KMS-11 (cell line): ENCODE data around the gene APOL3.

Source experiments
- H2AFZ ChIP-seq: fragments of 200-600 bp; sonication (generic); 2 replicates; pipeline ENCODE4 v1.6.1; 2016; ENCODE audit warnings: antibody characterized with exemption, mixed run types, low read depth
- H3K27ac ChIP-seq: fragments of 200-600 bp; sonication (generic); 2 replicates; pipeline ENCODE4 v1.6.1; 2016; ENCODE audit warnings: mild to moderate bottlenecking, mixed run types
- H3K27me3 ChIP-seq: fragments of 200-600 bp; sonication (generic); 2 replicates; pipeline ENCODE4 v1.6.1; 2017; ENCODE audit warnings: mild to moderate bottlenecking, low read depth, mixed run types, moderate library complexity; ENCODE audit not compliant: insufficient read depth
- H3K36me3 ChIP-seq: fragments of 200-600 bp; sonication (generic); 2 replicates; pipeline ENCODE4 v1.6.1; 2017; ENCODE audit warnings: mild to moderate bottlenecking, mixed run types; ENCODE audit not compliant: insufficient read depth
- H3K4me1 ChIP-seq: fragments of 200-600 bp; sonication (generic); 2 replicates; pipeline ENCODE4 v1.6.1; 2016; ENCODE audit warnings: mild to moderate bottlenecking, low read depth, mixed run types; ENCODE audit not compliant: poor library complexity, severe bottlenecking
- H3K4me2 ChIP-seq: fragments of 200-600 bp; sonication (generic); 2 replicates; pipeline ENCODE4 v1.7.0; 2016; ENCODE audit warnings: mild to moderate bottlenecking, mixed run types
- H3K4me3 ChIP-seq: fragments of 200-600 bp; sonication (generic); IDR thresholded peaks from 2 replicates; pipeline ENCODE4 v1.6.1; 2017; ENCODE audit warnings: low read depth, low read length, mixed read lengths; ENCODE audit not compliant: insufficient read depth
- H3K79me2 ChIP-seq: fragments of 200-600 bp; sonication (generic); 2 replicates; pipeline ENCODE4 v1.6.1; 2016; ENCODE audit warnings: low read depth, mixed run types; ENCODE audit not compliant: insufficient read depth
- H3K9ac ChIP-seq: fragments of 200-600 bp; sonication (generic); 2 replicates; pipeline ENCODE4 v1.6.1; 2016; ENCODE audit warnings: mild to moderate bottlenecking, mixed run types
- H4K20me1 ChIP-seq: fragments of 200-600 bp; sonication (generic); 2 replicates; pipeline ENCODE4 v1.6.1; 2016; ENCODE audit warnings: mild to moderate bottlenecking, mixed run types; ENCODE audit not compliant: insufficient read depth
- TF ChIP-seq, protein P1 (sequence below): fragments of 200-600 bp; sonication (generic); conservative IDR thresholded peaks from 2 replicates; pipeline ENCODE4 v1.6.1; 2017; ENCODE audit warnings: low read depth, mild to moderate bottlenecking, antibody characterized with exemption, low read length, moderate library complexity, mixed read lengths

The APOL3 gene

DNA sequence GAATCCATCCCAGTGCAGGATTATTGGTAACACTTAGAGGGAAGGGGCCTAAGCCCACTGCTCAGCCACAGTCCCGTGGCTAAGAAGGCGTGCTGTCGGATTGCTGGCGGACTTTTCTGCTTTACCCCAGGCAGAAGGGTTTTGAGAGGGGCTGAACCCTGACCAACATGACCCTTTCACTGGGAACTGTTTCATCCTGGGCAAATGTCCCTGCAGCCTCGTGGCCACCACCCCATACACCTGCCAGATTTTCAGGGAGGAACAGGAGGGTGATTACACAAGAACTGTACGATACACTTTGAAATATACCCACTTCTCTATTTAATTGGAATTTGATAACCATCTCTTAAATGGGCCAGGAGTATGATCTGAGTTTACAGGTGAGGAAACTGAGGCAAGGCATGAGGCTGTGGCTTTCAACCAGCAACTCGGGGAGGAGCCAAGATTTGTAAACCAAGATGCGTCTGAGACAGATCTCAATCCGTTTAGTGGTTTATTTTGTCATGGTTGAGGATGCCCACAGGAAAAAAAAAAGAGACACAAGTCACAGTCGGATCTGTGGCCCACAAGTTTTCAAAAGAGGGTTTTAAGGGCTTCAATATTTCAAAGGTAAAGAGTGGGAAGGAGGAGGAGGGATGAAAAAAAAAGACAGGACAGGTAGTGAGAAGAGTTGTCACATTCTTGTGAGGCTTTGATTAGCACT, 6.1 kb upstream of the APOL3 start:
- H3K9ac ChIP-seq: no peak overlapping the region
- no peaks in the 10 kb centered on the region for H3K27me3 ChIP-seq
- H3K4me3 ChIP-seq: no peak overlapping the region
- no peaks in the 10 kb centered on the region for H4K20me1 ChIP-seq
- H3K36me3 ChIP-seq: no peaks in the 10 kb centered on the region
- H3K27ac ChIP-seq: no peak overlapping the region
- H3K79me2 ChIP-seq: no peaks in the 10 kb centered on the region
- TF ChIP-seq, protein P1, sequence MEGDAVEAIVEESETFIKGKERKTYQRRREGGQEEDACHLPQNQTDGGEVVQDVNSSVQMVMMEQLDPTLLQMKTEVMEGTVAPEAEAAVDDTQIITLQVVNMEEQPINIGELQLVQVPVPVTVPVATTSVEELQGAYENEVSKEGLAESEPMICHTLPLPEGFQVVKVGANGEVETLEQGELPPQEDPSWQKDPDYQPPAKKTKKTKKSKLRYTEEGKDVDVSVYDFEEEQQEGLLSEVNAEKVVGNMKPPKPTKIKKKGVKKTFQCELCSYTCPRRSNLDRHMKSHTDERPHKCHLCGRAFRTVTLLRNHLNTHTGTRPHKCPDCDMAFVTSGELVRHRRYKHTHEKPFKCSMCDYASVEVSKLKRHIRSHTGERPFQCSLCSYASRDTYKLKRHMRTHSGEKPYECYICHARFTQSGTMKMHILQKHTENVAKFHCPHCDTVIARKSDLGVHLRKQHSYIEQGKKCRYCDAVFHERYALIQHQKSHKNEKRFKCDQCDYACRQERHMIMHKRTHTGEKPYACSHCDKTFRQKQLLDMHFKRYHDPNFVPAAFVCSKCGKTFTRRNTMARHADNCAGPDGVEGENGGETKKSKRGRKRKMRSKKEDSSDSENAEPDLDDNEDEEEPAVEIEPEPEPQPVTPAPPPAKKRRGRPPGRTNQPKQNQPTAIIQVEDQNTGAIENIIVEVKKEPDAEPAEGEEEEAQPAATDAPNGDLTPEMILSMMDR: no peak
- no peak overlapping the region for H3K4me2 ChIP-seq
- no peak overlapping the region for H2AFZ ChIP-seq
- peaks cover 36% of the 10 kb centered on the region for H3K4me1 ChIP-seq

GRCh38 chr22:36166086-36166485, 5.5 kb upstream of the APOL3 start:
- Histone ChIP-seq H3K27ac (no peak overlapping the region), H3K4me1 (peaks cover 42% of the 10 kb centered on the region)

DNA sequence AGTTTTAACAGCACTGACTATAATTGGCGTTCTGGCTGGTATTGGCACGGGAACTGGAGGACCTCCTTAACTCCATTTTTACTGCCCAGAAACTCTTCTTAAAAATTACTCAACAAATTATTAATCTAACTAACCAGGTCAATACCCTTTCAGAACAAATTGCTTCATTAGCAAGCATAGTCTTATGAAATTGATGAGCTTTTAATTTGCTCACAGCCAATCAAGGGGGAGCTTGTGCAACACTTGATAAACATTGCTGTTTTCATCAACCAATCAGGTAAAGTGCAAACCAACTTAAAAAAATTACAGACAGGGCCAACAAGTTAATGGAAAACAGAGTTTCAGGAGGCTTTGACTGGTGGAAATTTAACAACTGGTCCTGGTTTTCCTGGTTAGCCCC, 4.6 kb upstream of the APOL3 start:
- Histone ChIP-seq H3K4me1 (peaks cover 51% of the 10 kb centered on the region), H3K79me2 (no peaks in the 10 kb centered on the region), H3K9ac (no peak overlapping the region), H4K20me1 (no peaks in the 10 kb centered on the region), H2AFZ (no peak overlapping the region), H3K36me3 (no peaks in the 10 kb centered on the region), H3K4me3 (no peak overlapping the region), H3K27ac (no peak overlapping the region), H3K27me3 (no peaks in the 10 kb centered on the region), H3K4me2 (no peak overlapping the region)
- TF ChIP-seq, protein P1: no peak

More at GRCh38 chr22:36166086-36166485, 5.5 kb upstream of the APOL3 start:
- no peaks in the 10 kb centered on the region for H3K36me3 ChIP-seq
- TF ChIP-seq, protein P1: no peak
- H3K79me2 ChIP-seq: no peaks in the 10 kb centered on the region
- no peaks in the 10 kb centered on the region for H4K20me1 ChIP-seq
- no peak overlapping the region for H3K4me2 ChIP-seq
- no peak overlapping the region for H3K9ac ChIP-seq
- H2AFZ ChIP-seq: no peak overlapping the region
- H3K27me3 ChIP-seq: no peaks in the 10 kb centered on the region
- no peak overlapping the region for H3K4me3 ChIP-seq

DNA sequence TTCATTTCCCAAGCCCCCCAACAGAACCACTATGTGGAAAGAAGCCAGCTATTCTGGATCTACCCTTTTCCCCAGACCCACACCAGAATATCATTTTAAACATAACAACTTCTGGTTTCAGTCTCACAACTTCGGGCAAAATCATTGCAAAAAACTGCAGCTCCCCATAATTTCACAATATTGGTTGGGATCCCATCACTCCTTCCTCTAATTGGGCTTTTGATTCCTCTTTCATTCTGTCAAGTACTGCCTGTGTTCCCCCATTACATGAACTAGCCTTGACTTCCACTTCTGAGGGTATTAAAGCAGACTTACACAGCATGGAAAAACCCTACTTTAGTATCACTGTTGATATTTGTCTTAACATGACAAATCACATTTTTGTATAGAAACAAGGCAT, 4.1 kb upstream of the APOL3 start:
- H4K20me1 ChIP-seq: no peaks in the 10 kb centered on the region
- TF ChIP-seq, protein P1: no peak
- no peaks in the 10 kb centered on the region for H3K79me2 ChIP-seq
- H3K4me2 ChIP-seq: peak overlapping the region; percentile 87; the same call in 1 of the 2 replicates
- peaks cover 56% of the 10 kb centered on the region for H3K4me1 ChIP-seq
- no peak overlapping the region for H3K9ac ChIP-seq
- H3K4me3 ChIP-seq: no peak overlapping the region
- no peaks in the 10 kb centered on the region for H3K36me3 ChIP-seq
- no peak overlapping the region for H2AFZ ChIP-seq
- no peaks in the 10 kb centered on the region for H3K27me3 ChIP-seq
- H3K27ac ChIP-seq: no peak overlapping the region
